Spleen (tissue), 13 donors: ENCODE measurements around the gene ABHD16B. TPM values are rescaled to one million over a fixed set of nuclear protein-coding genes. Genes with fewer than 3 reads are reported as not detected.

Experiments used
- DNase-seq: peaks from one replicate; pipeline ENCODE4 v3.0.0-alpha.2; 2020
- H3K27ac ChIP-seq, 8 donors: fragments of 200-600 bp; sonication (generic) in 7 of 8; 1 replicate in 4 of 8; 2 replicates in 4 of 8; pipeline versions ENCODE4 v1.5.0 to v1.8.0; 2016 to 2021; ENCODE audit warnings: inconsistent platforms in 4 of 8, mild to moderate bottlenecking in 4 of 8, moderate library complexity in 1 of 8
- H3K27me3 ChIP-seq, 7 donors: fragments of 200-600 bp; sonication (generic) in 6 of 7; replicated peaks in 1 of 7; 1 replicate in 4 of 7; 2 replicates in 3 of 7; pipeline versions ENCODE4 v1.5.0 to v1.8.0; 2016 to 2021; ENCODE audit warnings: inconsistent platforms in 3 of 7, mild to moderate bottlenecking in 1 of 7
- H3K36me3 ChIP-seq, 6 donors: fragments of 200-600 bp; sonication (generic) in 5 of 6; 1 replicate in 4 of 6; 2 replicates in 2 of 6; pipeline versions ENCODE4 v1.5.0 to v1.8.0; 2016 to 2021; ENCODE audit warnings: inconsistent platforms in 2 of 6
- H3K4me1 ChIP-seq, 6 donors: fragments of 200-600 bp; sonication (generic) in 5 of 6; 1 replicate in 3 of 6; 2 replicates in 3 of 6; pipeline versions ENCODE4 v1.5.0 to v1.8.0; 2016 to 2021; ENCODE audit warnings: inconsistent platforms in 3 of 6
- H3K4me3 ChIP-seq, 8 donors: fragments of 200-600 bp; sonication (generic) in 7 of 8; 1 replicate in 4 of 8; 2 replicates in 4 of 8; pipeline versions ENCODE4 v1.5.0 to v1.8.0; 2016 to 2021; ENCODE audit warnings: inconsistent platforms in 4 of 8, mild to moderate bottlenecking in 4 of 8, moderate library complexity in 2 of 8
- H3K9me3 ChIP-seq, 8 donors: fragments of 200-600 bp; sonication (generic) in 7 of 8; 1 replicate in 4 of 8; 2 replicates in 4 of 8; pipeline versions ENCODE4 v1.5.0 to v1.8.0; 2016 to 2021; ENCODE audit warnings: inconsistent platforms in 4 of 8
- CTCF ChIP-seq, 11 experiments: fragments of 200-600 bp in 7 of 11; fragments of 450-650 bp in 4 of 11; sonication (generic) in 4 of 11; IDR thresholded peaks in 8 of 11; conservative IDR thresholded peaks in 3 of 11; 1 replicate in 7 of 11; 2 replicates in 4 of 11; pipeline versions ENCODE4 v1.4.0 to v1.8.0; 2016 to 2021; ENCODE audit warnings: antibody characterized with exemption in 11 of 11, inconsistent platforms in 4 of 11, mild to moderate bottlenecking in 1 of 11
- POLR2A ChIP-seq, 3 donors: fragments of 450-650 bp; IDR thresholded peaks; one replicate each; pipeline ENCODE4 v1.5.1; 2017; ENCODE audit warnings: antibody characterized with exemption in 3 of 3, mild to moderate bottlenecking in 1 of 3
- POLR2AphosphoS5 ChIP-seq, 3 donors: sonication (generic); formaldehyde crosslinking; IDR thresholded peaks; one replicate each; pipeline ENCODE4 v1.5.1; 2017; ENCODE audit warnings: antibody characterized with exemption in 3 of 3
- WGBS, 5 donors: extraction: QIAGEN DNeasy Blood & Tissue Kit in 3 of 5; methylation state at CpG; one replicate each; pipeline versions ENCODE4 v1.1.5 to v1.1.7; 2013 to 2018; 5-methylcytosine and 5-hydroxymethylcytosine counted together
- intact Hi-C: fragments of 100-400 bp; cut with DNase I; formaldehyde crosslinking; loops from one replicate; pipeline ENCODE4 v1.15.0; 2023; ENCODE audit warnings: low total_unique reads
- long read RNA-seq, 2 donors: transcript quantifications; one replicate each; lab custom pipeline, GENCODE V29; 2026
- polyA plus RNA-seq, 3 donors: library from polyadenylated mRNA; stranded (reverse); fragments of 200-250 nt; gene quantifications; one replicate each; pipeline ENCODE4 v1.2.1, GENCODE V29; 2013
- total RNA-seq, 7 donors: library from RNA; depleted of rRNA in 3 of 7; stranded (reverse); fragments of >200 nt in 3 of 7; fragmentation: NEBNext Ultra II Directional in 4 of 7; extraction: Animal tissue kit (Norgen Biotek cat#: 25700) in 4 of 7; gene quantifications; one replicate each; pipeline versions ENCODE4 v1.1.0 to v1.2.1, GENCODE V29; 2016 to 2021
- donor health status: healthy with polysubstance abuse.
- donor health status: DM: no; HTN: no; CAD: no; lungs with moderate emphysema.
- donor health status: DM: no; HTN: no; CAD: no.
- donor health status: Bipolar disorder and iron deficiency.
- donor health status: healthy.
- donor health status: DM: no; HTN: no; CAD: no.
- donor health status: DM: yes; HTN: yes; CAD: no.

The ABHD16B gene
- not detected for total RNA-seq
- under 1 TPM; 0.49 to 0.86 (median 0.57) TPM for polyA plus RNA-seq
- long read RNA-seq, donor 1, transcript ABHD16B-201 (1 exons, 1,491 nt): major isoform, 5 of 5 reads
- long read RNA-seq, donor 1, partial matches to known transcripts: 0 of 5 reads
- long read RNA-seq, donor 1, other reads (novel, unspliced or antisense): 0 of 5 reads
- long read RNA-seq, donor 2, partial matches to known transcripts: 0 of 3 reads
- long read RNA-seq, donor 2, other reads (novel, unspliced or antisense): 0 of 3 reads

DNA sequence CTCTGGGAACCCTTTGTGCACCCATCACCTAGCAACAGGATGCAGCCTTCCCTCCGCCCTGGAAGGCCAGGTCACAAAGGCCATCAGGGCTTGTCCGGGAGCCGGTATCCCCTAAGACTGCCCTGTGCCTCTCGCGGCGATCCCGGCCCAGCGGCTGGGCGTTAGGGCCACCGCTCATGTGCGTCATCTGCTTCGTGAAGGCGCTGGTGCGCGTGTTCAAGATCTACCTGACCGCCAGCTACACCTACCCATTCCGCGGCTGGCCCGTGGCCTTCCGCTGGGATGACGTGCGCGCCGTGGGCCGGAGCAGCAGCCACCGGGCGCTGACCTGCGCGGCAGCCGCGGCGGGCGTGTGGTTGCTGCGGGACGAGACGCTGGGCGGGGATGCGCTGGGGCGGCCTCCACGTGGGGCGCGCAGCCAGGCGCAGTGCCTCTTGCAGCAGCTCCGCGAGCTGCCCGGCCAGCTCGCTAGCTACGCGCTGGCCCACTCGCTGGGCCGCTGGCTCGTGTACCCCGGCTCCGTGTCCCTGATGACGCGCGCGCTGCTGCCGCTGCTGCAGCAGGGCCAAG lies at the start of gene ABHD16B:
Gene ABHD16B, plus strand, starts transcription at position 134 of the 570 bp plus-strand sequence. Its CDS starts 43 bp downstream, at position 177.
- peaks cover 43 to 95% (median 81%) of the 10 kb centered on the region in 6 donors for H3K4me1 ChIP-seq
- intact Hi-C loops: loop anchor here (10.0 kb wide), 1 partner anchor 157 kb away; the partner anchor contains the start of genes ARFRP1 and ZGPAT
- peak within 1 kb of the TSS in 7 of 8 donors; percentile 64 to 99 (median 84) for H3K27ac ChIP-seq

GRCh38 chr20:63814891-63815614 lies 46.2 kb upstream of the ABHD16B start:
- TF ChIP-seq POLR2A (IDR thresholded peaks at IDR 0.05) (no peak), POLR2AphosphoS5 (IDR thresholded peaks at IDR 0.05) (no peak), CTCF (IDR thresholded peaks at IDR 0.05 in 8 of 11, conservative IDR thresholded peaks at IDR 0.05 in 3 of 11) (no peak)
- no peak overlapping the region for H3K27ac ChIP-seq
- intact Hi-C loops: no loop called here
- H3K4me3 ChIP-seq: no peak overlapping the region
- no peaks in the 10 kb centered on the region for H3K9me3 ChIP-seq
- H3K4me1 ChIP-seq: peaks cover 6 to 74% (median 35%) of the 10 kb centered on the region in 6 donors
- no peak for DNase-seq
- no peaks in the 10 kb centered on the region for H3K36me3 ChIP-seq
- WGBS, 5 donors: 64 to 78% (median 77%) methylated on average over 8 of the region's 8 CpGs
- H3K27me3 ChIP-seq: no peaks in the 10 kb centered on the region

More for the DNA sequence above, at the start of gene ABHD16B:
- DNase-seq: no peak
- 94 to 96% (median 95%) methylated on average over 42 to 59 of the region's 59 CpGs for WGBS, 5 donors
- no peaks in the 10 kb centered on the region for H3K9me3 ChIP-seq
- H3K27me3 ChIP-seq: no peaks in the 10 kb centered on the region
- peak within 1 kb of the TSS in 1 of 8 donors; percentile 83 for H3K4me3 ChIP-seq
- TF ChIP-seq POLR2AphosphoS5 (IDR thresholded peaks at IDR 0.05): peak in 1 of 3 donors; percentile 1
- no peak for TF ChIP-seq POLR2A (IDR thresholded peaks at IDR 0.05)
- TF ChIP-seq CTCF (IDR thresholded peaks at IDR 0.05 in 8 of 11, conservative IDR thresholded peaks at IDR 0.05 in 3 of 11): no peak
- peaks cover 0 to 26% (median 15%) of the 10 kb centered on the region in 6 donors for H3K36me3 ChIP-seq

DNA sequence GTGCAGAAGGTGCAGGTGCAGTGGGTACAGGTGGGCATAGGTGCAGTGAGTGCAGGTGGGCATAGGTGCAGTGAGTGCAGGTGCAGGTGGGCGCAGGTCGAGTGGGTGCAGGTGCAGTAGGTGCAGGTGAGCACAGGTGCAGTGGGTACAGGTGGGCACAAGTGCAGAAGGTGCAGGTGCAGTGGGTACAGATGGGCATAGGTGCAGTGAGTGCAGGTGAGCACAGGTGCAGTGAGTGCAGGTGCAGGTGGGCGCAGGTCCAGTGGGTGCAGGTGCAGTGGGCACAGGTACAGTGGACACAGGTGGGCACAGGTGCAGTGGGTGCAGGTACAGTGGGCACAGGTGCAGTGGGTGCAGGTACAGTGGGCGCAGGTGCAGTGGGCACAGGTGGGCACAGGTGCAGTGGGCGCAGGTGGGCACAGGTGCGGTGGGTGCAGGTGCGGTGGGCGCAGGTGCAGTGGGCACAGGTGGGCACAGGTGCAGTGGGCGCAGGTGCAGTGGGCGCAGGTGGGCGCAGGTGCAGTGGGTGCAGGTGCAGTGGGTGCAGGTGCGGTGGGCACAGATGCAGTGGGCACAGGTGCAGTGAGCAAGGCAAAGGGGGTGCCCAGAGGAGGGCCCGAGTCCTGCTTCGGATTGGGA lies 45.6 kb upstream of the ABHD16B start:
- no peak for DNase-seq
- H3K36me3 ChIP-seq: no peaks in the 10 kb centered on the region
- H3K4me1 ChIP-seq: peaks cover 4 to 74% (median 33%) of the 10 kb centered on the region in 6 donors
- no peaks in the 10 kb centered on the region for H3K27me3 ChIP-seq
- H3K9me3 ChIP-seq: no peaks in the 10 kb centered on the region
- intact Hi-C loops: no loop called here
- no peak overlapping the region for H3K4me3 ChIP-seq
- TF ChIP-seq POLR2AphosphoS5 (IDR thresholded peaks at IDR 0.05): no peak
- TF ChIP-seq CTCF (IDR thresholded peaks at IDR 0.05 in 8 of 11, conservative IDR thresholded peaks at IDR 0.05 in 3 of 11): no peak
- no peak for TF ChIP-seq POLR2A (IDR thresholded peaks at IDR 0.05)
- H3K27ac ChIP-seq: peak overlapping the region in 1 of 8 donors; percentile 33
- 76 to 92% (median 85%) methylated on average over 11 to 14 of the region's 14 CpGs for WGBS, 5 donors
